ENCODE data around the gene ACAA2.

ACAA2 gene

DNA sequence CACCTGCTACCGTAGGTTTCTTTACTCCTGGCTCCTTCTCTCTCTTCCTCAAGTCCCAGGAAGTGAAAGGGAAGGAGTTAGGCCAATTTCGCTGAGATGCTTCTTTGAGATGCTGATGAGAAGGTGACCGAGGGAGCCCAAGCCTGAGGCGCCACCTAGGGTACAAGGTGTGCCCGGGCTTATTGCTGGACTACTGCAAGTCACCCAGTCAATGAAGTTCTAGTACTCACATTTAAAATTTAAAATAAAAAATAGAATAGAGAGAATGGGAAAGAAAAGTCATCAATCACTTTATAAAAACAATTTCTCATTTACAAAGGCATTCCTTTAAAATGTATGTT lies 45.3 kb downstream of the ACAA2 start:
- Histone ChIP-seq H3K9me3 (ENCODE audit: control insufficient read depth in 1 of 2, low read length in 2 of 2) (no peaks in the 10 kb centered on the region), H3K27me3 (ENCODE audit: control insufficient read depth in 1 of 2, insufficient read depth in 2 of 2, low read length in 2 of 2) (no peaks in the 10 kb centered on the region), H3K36me3 (ENCODE audit: control insufficient read depth in 1 of 2, insufficient read depth in 2 of 2, low read length in 2 of 2) (no peaks in the 10 kb centered on the region), H3K27ac (ENCODE audit: low read depth, low read length) (no peak overlapping the region), H3K4me1 (ENCODE audit: control insufficient read depth in 1 of 2, insufficient read depth in 2 of 2, low read length in 2 of 2) (peaks cover 0 to 6% of the 10 kb centered on the region in 2 donors), H3K9ac (ENCODE audit: low read depth in 1 of 2, low read length in 2 of 2) (no peak overlapping the region), H3K4me3 (ENCODE audit: low read depth in 1 of 2, low read length in 2 of 2) (no peak overlapping the region)

DNA sequence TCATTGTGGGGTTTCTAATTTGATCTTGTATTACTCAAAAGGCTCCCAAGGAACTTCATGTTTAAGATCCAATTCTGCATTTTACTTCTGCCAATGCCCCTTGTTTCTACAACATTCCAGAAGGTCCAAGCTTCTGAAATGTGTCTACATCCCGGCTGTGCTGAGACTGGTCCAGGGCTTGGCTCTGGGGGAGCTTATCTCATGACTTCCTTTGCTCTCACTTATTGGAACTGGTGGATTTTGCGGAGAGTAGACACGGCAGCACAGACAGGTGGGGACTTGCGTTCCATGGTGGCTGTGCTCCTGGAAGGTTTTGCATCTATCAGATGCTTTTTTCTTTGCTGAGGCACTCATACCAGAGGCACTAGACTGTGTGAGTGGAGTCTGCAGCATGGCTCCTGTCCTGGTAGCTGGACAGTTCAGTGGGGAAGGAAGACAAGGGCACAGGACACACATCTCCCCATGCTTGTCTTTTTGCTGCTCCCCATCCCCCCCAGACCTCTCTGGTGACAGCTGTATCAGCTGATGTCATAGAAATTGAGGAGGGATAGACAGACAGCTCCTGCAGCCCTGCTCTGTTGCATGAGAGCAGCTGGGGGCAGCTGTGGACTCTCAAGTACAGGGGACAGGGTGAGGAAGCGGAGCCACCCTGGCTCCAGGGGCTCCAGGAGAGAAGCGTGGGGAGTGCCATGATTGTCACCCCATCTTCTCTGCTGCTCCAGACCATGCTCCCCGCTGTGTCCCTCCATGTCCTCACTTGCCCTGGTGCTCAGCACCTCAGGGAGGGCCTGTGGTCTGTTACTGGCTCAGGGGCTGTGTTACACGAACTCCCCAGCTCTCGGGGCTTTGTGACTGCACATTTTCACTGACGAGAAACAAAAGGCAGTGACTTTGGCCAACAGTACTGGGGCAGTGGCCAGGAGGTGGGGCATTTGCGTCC lies 46.0 kb downstream of the ACAA2 start:
- Histone ChIP-seq H3K9ac (ENCODE audit: low read depth in 1 of 2, low read length in 2 of 2) (no peak overlapping the region), H3K4me1 (ENCODE audit: control insufficient read depth in 1 of 2, insufficient read depth in 2 of 2, low read length in 2 of 2) (peaks cover 0 to 6% of the 10 kb centered on the region in 2 donors), H3K9me3 (ENCODE audit: control insufficient read depth in 1 of 2, low read length in 2 of 2) (no peaks in the 10 kb centered on the region), H3K4me3 (ENCODE audit: low read depth in 1 of 2, low read length in 2 of 2) (no peak overlapping the region), H3K36me3 (ENCODE audit: control insufficient read depth in 1 of 2, insufficient read depth in 2 of 2, low read length in 2 of 2) (no peaks in the 10 kb centered on the region), H3K27me3 (ENCODE audit: control insufficient read depth in 1 of 2, insufficient read depth in 2 of 2, low read length in 2 of 2) (no peaks in the 10 kb centered on the region), H3K27ac (ENCODE audit: low read depth, low read length) (no peak overlapping the region)

DNA sequence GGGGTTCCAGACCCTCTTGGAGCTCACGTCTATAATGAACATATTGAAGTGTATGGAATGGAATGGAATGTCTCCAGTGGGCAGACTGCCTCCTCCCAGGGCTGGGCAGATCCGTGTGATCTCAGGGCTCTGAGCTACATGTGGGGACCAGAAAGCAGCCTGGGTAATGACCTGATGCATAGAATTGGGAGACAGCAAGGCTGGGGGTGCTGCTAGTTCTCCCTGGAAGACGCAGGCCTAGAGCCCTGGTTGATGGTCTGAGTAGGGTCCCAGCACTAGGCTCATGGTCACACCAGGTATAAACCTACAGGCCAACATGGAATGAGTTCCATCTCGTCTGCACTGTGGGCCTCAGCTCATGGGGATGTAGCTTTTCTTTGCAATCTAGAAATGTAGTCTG lies 46.7 kb downstream of the ACAA2 start:
- Histone ChIP-seq H3K9me3 (ENCODE audit: control insufficient read depth in 1 of 2, low read length in 2 of 2) (no peaks in the 10 kb centered on the region), H3K27me3 (ENCODE audit: control insufficient read depth in 1 of 2, insufficient read depth in 2 of 2, low read length in 2 of 2) (no peaks in the 10 kb centered on the region), H3K4me3 (ENCODE audit: low read depth in 1 of 2, low read length in 2 of 2) (no peak overlapping the region), H3K4me1 (ENCODE audit: control insufficient read depth in 1 of 2, insufficient read depth in 2 of 2, low read length in 2 of 2) (peaks cover 0 to 6% of the 10 kb centered on the region in 2 donors), H3K9ac (ENCODE audit: low read depth in 1 of 2, low read length in 2 of 2) (no peak overlapping the region), H3K27ac (ENCODE audit: low read depth, low read length) (no peak overlapping the region), H3K36me3 (ENCODE audit: control insufficient read depth in 1 of 2, insufficient read depth in 2 of 2, low read length in 2 of 2) (no peaks in the 10 kb centered on the region)

DNA sequence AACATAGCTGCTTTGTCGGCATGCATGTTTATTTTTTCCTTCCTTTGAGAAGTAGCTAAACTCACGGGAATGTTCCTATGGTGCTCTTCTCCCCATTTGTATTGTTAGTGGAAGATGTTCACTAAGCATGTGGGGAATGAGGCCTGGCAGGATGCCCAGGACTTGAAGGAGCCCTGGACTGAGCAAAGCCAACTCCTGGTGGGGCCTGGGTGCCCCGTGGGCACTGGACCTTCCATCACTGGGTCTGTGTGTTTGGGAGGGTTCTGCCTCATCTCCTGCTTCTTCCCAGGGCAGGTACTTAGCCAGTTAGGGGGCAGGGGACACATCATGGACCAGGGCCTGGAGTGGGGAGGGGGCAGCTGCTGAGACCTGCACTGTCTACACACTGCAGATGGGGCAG lies 49.3 kb downstream of the ACAA2 start:
- Histone ChIP-seq H3K4me3 (ENCODE audit: low read depth in 1 of 2, low read length in 2 of 2) (no peak overlapping the region), H3K36me3 (ENCODE audit: control insufficient read depth in 1 of 2, insufficient read depth in 2 of 2, low read length in 2 of 2) (no peaks in the 10 kb centered on the region), H3K27me3 (ENCODE audit: control insufficient read depth in 1 of 2, insufficient read depth in 2 of 2, low read length in 2 of 2) (no peaks in the 10 kb centered on the region), H3K9me3 (ENCODE audit: control insufficient read depth in 1 of 2, low read length in 2 of 2) (no peaks in the 10 kb centered on the region), H3K4me1 (ENCODE audit: control insufficient read depth in 1 of 2, insufficient read depth in 2 of 2, low read length in 2 of 2) (peaks cover 5% of the 10 kb centered on the region in 2 donors), H3K9ac (ENCODE audit: low read depth in 1 of 2, low read length in 2 of 2) (no peak overlapping the region), H3K27ac (ENCODE audit: low read depth, low read length) (no peak overlapping the region)

DNA sequence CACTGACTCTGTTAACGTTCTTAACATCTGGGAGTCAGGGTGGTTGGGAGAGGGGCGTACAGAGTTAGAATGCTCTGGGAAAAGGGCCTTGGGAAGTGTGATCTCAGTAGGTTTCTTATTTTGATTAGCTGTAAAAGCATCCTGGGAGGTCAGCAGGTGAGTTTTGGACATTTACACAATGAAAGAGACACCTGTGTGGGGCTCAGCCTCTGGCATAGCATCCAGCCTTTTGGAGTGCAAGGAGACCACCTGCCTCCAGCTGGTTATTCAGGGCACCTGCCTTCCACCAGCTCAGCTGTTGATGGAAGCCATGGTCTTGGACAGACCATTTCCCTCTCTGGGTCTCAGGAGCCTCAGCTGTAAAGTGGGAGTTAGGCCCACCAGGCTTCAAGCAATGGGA lies 49.7 kb downstream of the ACAA2 start:
- H3K4me1 ChIP-seq (ENCODE audit: control insufficient read depth in 1 of 2, insufficient read depth in 2 of 2, low read length in 2 of 2) = peaks cover 5% of the 10 kb centered on the region in 2 donors
- no peaks in the 10 kb centered on the region for H3K36me3 ChIP-seq (ENCODE audit: control insufficient read depth in 1 of 2, insufficient read depth in 2 of 2, low read length in 2 of 2)
- no peaks in the 10 kb centered on the region for H3K27me3 ChIP-seq (ENCODE audit: control insufficient read depth in 1 of 2, insufficient read depth in 2 of 2, low read length in 2 of 2)
- H3K9ac ChIP-seq (ENCODE audit: low read depth in 1 of 2, low read length in 2 of 2) = no peak overlapping the region
- H3K27ac ChIP-seq (ENCODE audit: low read depth, low read length) = no peak overlapping the region
- no peaks in the 10 kb centered on the region for H3K9me3 ChIP-seq (ENCODE audit: control insufficient read depth in 1 of 2, low read length in 2 of 2)
- H3K4me3 ChIP-seq (ENCODE audit: low read depth in 1 of 2, low read length in 2 of 2) = no peak overlapping the region

DNA sequence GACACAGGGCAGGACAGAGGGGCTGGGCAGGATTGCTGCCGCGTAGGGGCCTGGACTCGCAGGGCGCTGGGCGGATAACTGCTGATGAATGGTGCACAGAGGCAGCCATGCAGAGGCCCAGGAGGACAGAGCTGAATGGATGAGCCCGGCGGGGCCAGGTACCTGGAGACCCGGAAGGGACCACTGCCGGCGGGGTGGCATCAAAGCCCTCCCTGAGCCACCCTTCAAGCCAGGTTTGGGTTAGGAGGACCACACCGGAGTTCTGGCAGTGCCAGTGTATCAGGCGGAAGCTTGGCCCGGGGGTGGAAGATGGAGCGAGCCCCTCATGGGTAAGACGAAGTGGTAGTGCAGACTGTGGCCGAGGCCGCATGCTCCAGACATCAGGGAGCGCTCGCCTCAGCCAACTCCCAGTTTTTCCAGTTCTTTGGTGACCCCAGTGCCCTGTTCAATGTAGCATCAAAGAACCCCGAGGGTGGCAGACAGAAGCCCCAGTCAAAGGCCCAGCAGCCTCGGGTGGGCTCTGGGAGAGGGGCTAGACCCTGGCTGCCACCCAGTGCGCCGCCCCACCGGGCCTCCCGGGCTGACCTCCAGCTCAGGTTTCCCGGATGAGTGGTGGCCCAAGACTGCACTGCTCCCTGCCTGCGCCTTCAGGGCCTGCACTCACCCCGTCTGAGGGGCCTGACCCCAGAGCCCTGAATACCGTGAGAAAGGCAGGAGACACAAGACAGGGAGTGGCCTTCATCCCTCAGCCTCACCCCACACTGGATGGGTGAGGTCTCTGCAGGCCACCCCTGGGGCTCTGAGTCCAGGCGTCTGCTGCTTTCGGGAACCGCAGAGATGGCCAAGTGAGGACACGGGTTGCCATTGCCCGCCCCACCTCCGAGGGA lies 50.9 kb downstream of the ACAA2 start:
- Histone ChIP-seq H3K9ac (ENCODE audit: low read depth in 1 of 2, low read length in 2 of 2) (no peak overlapping the region), H3K4me1 (ENCODE audit: control insufficient read depth in 1 of 2, insufficient read depth in 2 of 2, low read length in 2 of 2) (peaks cover 5% of the 10 kb centered on the region in 2 donors), H3K27me3 (ENCODE audit: control insufficient read depth in 1 of 2, insufficient read depth in 2 of 2, low read length in 2 of 2) (no peaks in the 10 kb centered on the region), H3K4me3 (ENCODE audit: low read depth in 1 of 2, low read length in 2 of 2) (no peak overlapping the region), H3K36me3 (ENCODE audit: control insufficient read depth in 1 of 2, insufficient read depth in 2 of 2, low read length in 2 of 2) (no peaks in the 10 kb centered on the region), H3K27ac (ENCODE audit: low read depth, low read length) (no peak overlapping the region), H3K9me3 (ENCODE audit: control insufficient read depth in 1 of 2, low read length in 2 of 2) (no peaks in the 10 kb centered on the region)

DNA sequence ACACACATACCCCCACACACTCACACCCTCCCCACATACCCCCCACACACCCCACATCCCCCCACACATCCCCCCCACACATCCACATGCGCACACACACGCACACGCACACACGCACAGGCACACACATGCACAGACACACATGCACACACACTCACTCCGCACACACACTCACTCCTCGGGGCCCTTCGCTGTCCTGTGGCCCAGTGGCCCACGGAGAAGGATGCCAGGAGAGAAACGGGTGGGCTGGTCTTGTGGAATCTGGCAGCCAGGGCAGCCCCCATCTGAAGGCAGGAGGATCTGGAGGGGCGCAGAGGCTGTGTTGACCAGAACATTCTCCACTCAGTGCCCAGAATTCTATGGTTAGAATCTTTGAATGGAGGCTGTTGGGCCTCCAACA lies 51.6 kb downstream of the ACAA2 start:
- H3K36me3 ChIP-seq (ENCODE audit: control insufficient read depth in 1 of 2, insufficient read depth in 2 of 2, low read length in 2 of 2) = no peaks in the 10 kb centered on the region
- no peaks in the 10 kb centered on the region for H3K9me3 ChIP-seq (ENCODE audit: control insufficient read depth in 1 of 2, low read length in 2 of 2)
- H3K27ac ChIP-seq (ENCODE audit: low read depth, low read length) = no peak overlapping the region
- H3K9ac ChIP-seq (ENCODE audit: low read depth in 1 of 2, low read length in 2 of 2) = no peak overlapping the region
- H3K27me3 ChIP-seq (ENCODE audit: control insufficient read depth in 1 of 2, insufficient read depth in 2 of 2, low read length in 2 of 2) = no peaks in the 10 kb centered on the region
- H3K4me3 ChIP-seq (ENCODE audit: low read depth in 1 of 2, low read length in 2 of 2) = no peak overlapping the region
- H3K4me1 ChIP-seq (ENCODE audit: control insufficient read depth in 1 of 2, insufficient read depth in 2 of 2, low read length in 2 of 2) = peaks cover 5% of the 10 kb centered on the region in 2 donors

DNA sequence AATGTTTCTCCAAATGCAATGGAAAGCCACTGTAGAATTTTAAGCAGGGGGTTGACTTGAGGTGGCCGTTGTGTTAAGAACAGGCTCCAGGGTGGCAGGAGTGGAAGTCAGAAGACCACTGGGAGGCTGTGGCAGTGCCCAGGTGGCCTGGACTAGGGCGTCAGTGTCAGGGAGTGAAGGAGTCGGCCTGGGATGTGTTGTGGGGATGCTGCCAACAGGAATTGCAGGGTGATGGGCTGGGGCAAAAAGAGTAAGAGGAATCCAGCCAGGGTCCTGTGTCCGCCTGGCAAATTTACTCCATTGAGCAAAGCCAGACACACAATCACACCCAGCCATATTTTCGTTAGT lies 55.1 kb downstream of the ACAA2 start:
- H3K9ac ChIP-seq (ENCODE audit: low read depth in 1 of 2, low read length in 2 of 2) = no peak overlapping the region
- H3K4me1 ChIP-seq (ENCODE audit: control insufficient read depth in 1 of 2, insufficient read depth in 2 of 2, low read length in 2 of 2) = peaks cover 5% of the 10 kb centered on the region in 2 donors
- no peaks in the 10 kb centered on the region for H3K27me3 ChIP-seq (ENCODE audit: control insufficient read depth in 1 of 2, insufficient read depth in 2 of 2, low read length in 2 of 2)
- no peak overlapping the region for H3K4me3 ChIP-seq (ENCODE audit: low read depth in 1 of 2, low read length in 2 of 2)
- no peak overlapping the region for H3K27ac ChIP-seq (ENCODE audit: low read depth, low read length)
- H3K36me3 ChIP-seq (ENCODE audit: control insufficient read depth in 1 of 2, insufficient read depth in 2 of 2, low read length in 2 of 2) = no peaks in the 10 kb centered on the region
- H3K9me3 ChIP-seq (ENCODE audit: control insufficient read depth in 1 of 2, low read length in 2 of 2) = no peaks in the 10 kb centered on the region

DNA sequence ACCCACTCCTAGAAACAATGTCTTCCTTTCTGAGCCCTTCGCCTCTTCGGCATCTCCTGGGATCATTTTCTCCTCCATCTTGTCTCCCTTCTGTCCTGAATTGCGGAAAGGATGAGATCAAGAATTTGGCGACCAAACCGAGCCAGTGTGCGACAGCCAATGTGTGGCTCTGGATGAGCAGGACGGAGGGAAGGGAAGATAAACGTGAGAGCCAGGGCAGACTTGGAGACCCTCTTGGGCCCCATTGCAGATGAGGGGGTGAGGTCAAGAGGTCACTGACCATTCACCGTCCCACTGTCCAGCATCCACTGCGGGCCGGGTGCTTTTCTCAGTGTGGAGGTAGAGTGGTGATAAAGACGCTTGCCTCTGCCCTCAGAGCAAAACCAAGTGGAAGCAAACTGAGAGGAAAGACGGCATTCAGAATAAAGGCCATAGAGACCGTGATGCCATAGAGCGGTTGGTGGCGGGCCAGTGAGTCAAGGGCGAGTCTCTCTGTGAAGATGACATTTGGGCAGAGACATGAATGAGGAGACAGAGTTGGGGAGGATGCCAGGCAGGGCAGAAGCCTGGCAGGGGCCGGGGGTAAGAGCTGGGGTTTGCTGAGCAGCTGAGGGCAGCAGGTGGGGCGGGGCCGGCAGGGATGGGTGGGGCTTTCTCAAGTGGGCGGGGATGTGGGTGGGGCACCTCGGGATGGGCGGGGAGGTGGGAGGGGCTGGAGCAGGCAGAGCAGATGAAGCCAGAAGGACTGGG lies 55.6 kb downstream of the ACAA2 start:
- Histone ChIP-seq H3K9me3 (ENCODE audit: control insufficient read depth in 1 of 2, low read length in 2 of 2) (no peaks in the 10 kb centered on the region), H3K4me3 (ENCODE audit: low read depth in 1 of 2, low read length in 2 of 2) (no peak overlapping the region), H3K27me3 (ENCODE audit: control insufficient read depth in 1 of 2, insufficient read depth in 2 of 2, low read length in 2 of 2) (peaks cover 0 to 4% of the 10 kb centered on the region in 2 donors), H3K4me1 (ENCODE audit: control insufficient read depth in 1 of 2, insufficient read depth in 2 of 2, low read length in 2 of 2) (peaks cover 5% of the 10 kb centered on the region in 2 donors), H3K27ac (ENCODE audit: low read depth, low read length) (no peak overlapping the region), H3K36me3 (ENCODE audit: control insufficient read depth in 1 of 2, insufficient read depth in 2 of 2, low read length in 2 of 2) (no peaks in the 10 kb centered on the region), H3K9ac (ENCODE audit: low read depth in 1 of 2, low read length in 2 of 2) (no peak overlapping the region)
